Measurements from ENCODE around the gene PPP2R2C.

PPP2R2C gene

GRCh38 chr4:6351246-6352000 is 121.0 kb downstream of the PPP2R2C start:
- no peak overlapping the region for H3K4me3 ChIP-seq (replicated peaks; ENCODE audit: insufficient read depth, low read length)
- TF ChIP-seq POLR2AphosphoS5 (IDR thresholded peaks at IDR 0.05; ENCODE audit: low read depth) = no peak
- TF ChIP-seq GABPA (IDR thresholded peaks at IDR 0.05; ENCODE audit: low read depth) = no peak
- TF ChIP-seq REST (IDR thresholded peaks at IDR 0.05; ENCODE audit: insufficient replicate concordance, low read depth) = no peak
- TF ChIP-seq SPI1 (IDR thresholded peaks at IDR 0.05; ENCODE audit: borderline replicate concordance, low read depth) = no peak
- no peak for TF ChIP-seq CTCF (IDR thresholded peaks at IDR 0.05; ENCODE audit: insufficient read depth, low read length)
- H3K27me3 ChIP-seq (ENCODE audit: insufficient read depth, poor library complexity, severe bottlenecking) = no peaks in the 10 kb centered on the region
- H3K27ac ChIP-seq (replicated peaks) = no peak overlapping the region
- no peak for DNase-seq (ENCODE audit: low read depth in 1 of 2, low spot score in 1 of 2)

GRCh38 chr4:6350646-6351045 is 121.8 kb downstream of the PPP2R2C start:
- TF ChIP-seq POLR2AphosphoS5 (IDR thresholded peaks at IDR 0.05; ENCODE audit: low read depth) (no peak), REST (IDR thresholded peaks at IDR 0.05; ENCODE audit: insufficient replicate concordance, low read depth) (no peak), SPI1 (IDR thresholded peaks at IDR 0.05; ENCODE audit: borderline replicate concordance, low read depth) (no peak)
- no peak overlapping the region for H3K4me3 ChIP-seq (replicated peaks; ENCODE audit: insufficient read depth, low read length)
- no peaks in the 10 kb centered on the region for H3K27me3 ChIP-seq (ENCODE audit: insufficient read depth, poor library complexity, severe bottlenecking)
- no peak overlapping the region for H3K27ac ChIP-seq (replicated peaks)
- no peak for DNase-seq (ENCODE audit: low read depth in 1 of 2, low spot score in 1 of 2)

GRCh38 chr4:6349896-6350603 is 122.4 kb downstream of the PPP2R2C start:
- H3K4me3 ChIP-seq (replicated peaks; ENCODE audit: insufficient read depth, low read length) = no peak overlapping the region
- no peak overlapping the region for H3K27ac ChIP-seq (replicated peaks)
- no peak for DNase-seq (ENCODE audit: low read depth in 1 of 2, low spot score in 1 of 2)
- no peaks in the 10 kb centered on the region for H3K27me3 ChIP-seq (ENCODE audit: insufficient read depth, poor library complexity, severe bottlenecking)
- no peak for TF ChIP-seq CTCF (IDR thresholded peaks at IDR 0.05; ENCODE audit: insufficient read depth, low read length)
- no peak for TF ChIP-seq POLR2AphosphoS5 (IDR thresholded peaks at IDR 0.05; ENCODE audit: low read depth)
- no peak for TF ChIP-seq GABPA (IDR thresholded peaks at IDR 0.05; ENCODE audit: low read depth)
- no peak for TF ChIP-seq SPI1 (IDR thresholded peaks at IDR 0.05; ENCODE audit: borderline replicate concordance, low read depth)
- TF ChIP-seq REST (IDR thresholded peaks at IDR 0.05; ENCODE audit: insufficient replicate concordance, low read depth) = no peak

Measured in HL-60 (cell line).